Mucosa of rectum (tissue), 2 donors: ENCODE data around the gene BCL7A.
A peak's percentile ranks its signal among the peaks of the same experiment; 100 is the strongest.

Experiments
- H3K27ac ChIP-seq, 2 donors: one replicate each; pipeline ENCODE4 v1.7.0; 2013; ENCODE audit warnings: inconsistent platforms in 2 of 2, low read depth in 2 of 2, low read length in 2 of 2
- H3K27me3 ChIP-seq, 2 donors: one replicate each; pipeline ENCODE4 v1.7.0; 2013; ENCODE audit warnings: low read length in 2 of 2; ENCODE audit not compliant: control insufficient read depth in 2 of 2, insufficient read depth in 2 of 2
- H3K36me3 ChIP-seq, 2 donors: one replicate each; pipeline ENCODE4 v1.7.0; 2013; ENCODE audit warnings: low read length in 2 of 2; ENCODE audit not compliant: control insufficient read depth in 2 of 2, insufficient read depth in 2 of 2
- H3K4me1 ChIP-seq, 2 donors: one replicate each; pipeline ENCODE4 v1.7.0; 2013; ENCODE audit warnings: low read length in 2 of 2, mild to moderate bottlenecking in 1 of 2; ENCODE audit not compliant: control insufficient read depth in 2 of 2, insufficient read depth in 2 of 2
- H3K4me3 ChIP-seq, 2 donors: one replicate each; pipeline ENCODE4 v1.7.0; 2013; ENCODE audit warnings: low read length in 2 of 2
- H3K9ac ChIP-seq, 2 donors: one replicate each; pipeline ENCODE4 v1.7.0; 2013; ENCODE audit warnings: low read length in 2 of 2, low read depth in 1 of 2, mild to moderate bottlenecking in 1 of 2
- H3K9me3 ChIP-seq, 2 donors: one replicate each; pipeline ENCODE4 v1.7.0; 2013; ENCODE audit warnings: low read length in 2 of 2; ENCODE audit not compliant: control insufficient read depth in 2 of 2
- donor health status: healthy.
- donor health status: Normal muscosa, but diverticular disease.

BCL7A gene

DNA sequence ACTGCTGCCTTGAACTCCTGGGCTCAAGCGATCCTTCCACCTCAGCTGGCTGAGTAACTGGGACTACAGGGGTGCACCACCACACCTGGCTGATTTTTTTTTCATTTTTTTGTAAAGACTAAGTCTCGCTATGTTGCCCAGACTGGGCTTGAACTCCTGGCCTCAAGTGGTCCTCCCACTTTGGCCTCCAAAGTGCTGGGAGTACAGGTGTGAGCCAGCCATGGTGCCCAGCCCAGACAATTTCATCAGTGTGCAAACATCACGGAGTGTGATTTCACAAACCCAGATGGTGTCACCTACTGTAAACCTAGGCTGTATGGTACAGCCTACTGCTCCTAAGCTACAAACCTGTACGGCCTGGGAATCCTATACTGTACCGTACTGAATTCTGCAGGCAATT lies 6.9 kb upstream of the BCL7A start:
- H3K4me1 ChIP-seq = no peaks in the 10 kb centered on the region
- H3K9me3 ChIP-seq = no peaks in the 10 kb centered on the region
- H3K27me3 ChIP-seq = no peaks in the 10 kb centered on the region
- H3K9ac ChIP-seq = no peak overlapping the region
- H3K27ac ChIP-seq = no peak overlapping the region
- no peak overlapping the region for H3K4me3 ChIP-seq
- H3K36me3 ChIP-seq = no peaks in the 10 kb centered on the region

DNA sequence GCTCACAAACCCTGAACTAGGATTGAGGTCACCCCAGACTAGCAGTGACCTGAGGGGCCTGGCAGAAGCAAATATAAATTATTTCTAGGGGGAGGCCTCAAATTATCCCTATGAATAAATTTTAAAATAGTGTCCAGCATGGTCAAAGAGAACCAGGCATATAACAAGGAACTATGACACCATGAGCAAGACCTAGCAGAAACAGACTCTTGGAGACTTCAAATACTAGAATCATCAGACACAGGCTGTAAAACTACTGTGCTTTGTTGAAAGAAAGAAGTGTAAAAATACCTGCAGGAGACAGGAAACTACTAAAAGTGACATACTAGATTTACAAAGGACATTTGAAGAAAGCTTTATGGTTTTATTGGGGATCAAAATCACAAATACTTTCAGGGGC lies 3.2 kb upstream of the BCL7A start:
- Histone ChIP-seq H3K4me3 (no peak overlapping the region), H3K9me3 (no peaks in the 10 kb centered on the region), H3K27me3 (no peaks in the 10 kb centered on the region), H3K9ac (no peak overlapping the region), H3K4me1 (peaks cover 8 to 10% of the 10 kb centered on the region in 2 donors), H3K36me3 (no peaks in the 10 kb centered on the region), H3K27ac (no peak overlapping the region)

DNA sequence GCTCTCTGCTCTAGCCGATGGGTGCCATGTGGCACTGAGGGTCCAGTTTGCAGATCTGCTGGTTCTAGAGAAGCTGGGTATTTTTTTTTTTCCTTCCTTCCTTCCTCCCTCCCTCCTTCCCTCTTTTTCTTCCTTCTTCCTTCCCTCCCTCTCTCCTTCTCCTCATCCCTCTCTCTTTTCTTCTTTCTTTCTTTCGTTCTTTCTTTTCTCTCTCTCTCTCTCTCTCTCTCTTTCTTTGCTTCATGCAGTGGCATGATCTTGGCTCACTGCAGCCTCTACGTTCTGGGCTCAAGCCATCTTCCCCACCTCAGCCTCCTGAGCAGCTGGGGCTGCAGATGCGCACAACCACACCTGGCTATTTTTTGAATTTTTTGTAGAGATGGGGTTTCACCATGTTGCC lies 2.7 kb upstream of the BCL7A start:
- H3K27ac ChIP-seq = no peak overlapping the region
- H3K27me3 ChIP-seq = no peaks in the 10 kb centered on the region
- H3K4me1 ChIP-seq = peaks cover 8 to 13% of the 10 kb centered on the region in 2 donors
- H3K9ac ChIP-seq = no peak overlapping the region
- no peak overlapping the region for H3K4me3 ChIP-seq
- no peaks in the 10 kb centered on the region for H3K9me3 ChIP-seq
- H3K36me3 ChIP-seq = no peaks in the 10 kb centered on the region

DNA sequence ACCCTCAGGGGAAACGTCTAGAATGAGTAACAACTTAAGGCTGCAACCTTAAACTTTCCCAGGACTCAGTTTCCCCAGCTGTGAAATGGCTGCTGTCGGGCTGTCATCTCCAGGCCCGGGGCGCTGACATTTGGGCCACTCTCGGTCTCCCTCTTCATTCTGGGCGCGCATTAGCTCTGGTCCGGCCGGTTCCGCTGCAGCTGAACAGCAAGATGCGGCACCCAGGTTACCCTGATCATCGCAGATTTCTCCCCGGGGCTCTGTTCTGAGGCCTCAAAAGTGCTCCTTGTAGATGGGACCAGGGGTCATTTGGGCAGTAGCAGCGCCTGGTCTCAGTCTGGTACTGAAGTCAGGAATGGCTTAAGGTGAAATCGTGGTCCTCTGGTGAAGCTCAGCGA lies 890 bp upstream of the BCL7A start:
- Histone ChIP-seq H3K9ac (no peak overlapping the region), H3K4me1 (peaks cover 8 to 13% of the 10 kb centered on the region in 2 donors), H3K9me3 (no peaks in the 10 kb centered on the region), H3K27ac (no peak overlapping the region), H3K27me3 (no peaks in the 10 kb centered on the region), H3K4me3 (peak overlapping the region; percentile 65 to 69), H3K36me3 (no peaks in the 10 kb centered on the region)

DNA sequence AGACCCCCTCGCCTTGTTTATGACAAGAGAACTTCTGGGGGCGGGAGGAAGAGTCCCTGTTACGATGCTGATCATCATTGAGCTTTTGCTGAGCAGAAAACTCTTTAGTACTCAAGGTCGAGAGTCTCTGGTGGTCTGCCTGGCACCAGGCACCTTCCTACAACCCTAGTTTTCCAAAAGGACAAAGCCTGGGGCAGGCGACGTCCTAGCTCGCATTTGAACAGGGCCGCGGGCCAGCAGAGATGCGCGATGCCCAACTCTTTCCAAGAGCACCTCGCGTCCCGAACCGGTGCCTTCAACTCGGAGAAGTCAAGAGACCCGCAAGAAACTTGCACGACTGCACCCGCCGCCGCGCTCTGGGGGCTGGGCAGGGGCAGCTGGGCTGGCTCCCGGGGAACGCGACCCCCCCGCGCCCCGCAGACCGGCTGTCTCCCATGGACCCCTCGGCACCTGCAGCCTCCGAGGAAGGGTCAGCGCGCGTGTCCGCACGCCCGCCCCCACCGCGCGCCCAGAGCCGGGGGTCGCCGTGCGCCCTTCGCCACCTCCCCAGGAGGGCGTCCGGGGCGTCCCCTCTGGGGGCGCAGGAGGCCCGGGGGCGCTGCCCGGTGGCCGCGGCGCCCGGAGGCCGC lies 377 bp upstream of the BCL7A start:
- Histone ChIP-seq H3K4me1 (peaks cover 8 to 13% of the 10 kb centered on the region in 2 donors), H3K9ac (peak overlapping the region in 1 of 2 donors; percentile 48), H3K4me3 (peak overlapping the region; percentile 65 to 69), H3K27me3 (no peaks in the 10 kb centered on the region), H3K27ac (no peak overlapping the region), H3K9me3 (no peaks in the 10 kb centered on the region), H3K36me3 (no peaks in the 10 kb centered on the region)

DNA sequence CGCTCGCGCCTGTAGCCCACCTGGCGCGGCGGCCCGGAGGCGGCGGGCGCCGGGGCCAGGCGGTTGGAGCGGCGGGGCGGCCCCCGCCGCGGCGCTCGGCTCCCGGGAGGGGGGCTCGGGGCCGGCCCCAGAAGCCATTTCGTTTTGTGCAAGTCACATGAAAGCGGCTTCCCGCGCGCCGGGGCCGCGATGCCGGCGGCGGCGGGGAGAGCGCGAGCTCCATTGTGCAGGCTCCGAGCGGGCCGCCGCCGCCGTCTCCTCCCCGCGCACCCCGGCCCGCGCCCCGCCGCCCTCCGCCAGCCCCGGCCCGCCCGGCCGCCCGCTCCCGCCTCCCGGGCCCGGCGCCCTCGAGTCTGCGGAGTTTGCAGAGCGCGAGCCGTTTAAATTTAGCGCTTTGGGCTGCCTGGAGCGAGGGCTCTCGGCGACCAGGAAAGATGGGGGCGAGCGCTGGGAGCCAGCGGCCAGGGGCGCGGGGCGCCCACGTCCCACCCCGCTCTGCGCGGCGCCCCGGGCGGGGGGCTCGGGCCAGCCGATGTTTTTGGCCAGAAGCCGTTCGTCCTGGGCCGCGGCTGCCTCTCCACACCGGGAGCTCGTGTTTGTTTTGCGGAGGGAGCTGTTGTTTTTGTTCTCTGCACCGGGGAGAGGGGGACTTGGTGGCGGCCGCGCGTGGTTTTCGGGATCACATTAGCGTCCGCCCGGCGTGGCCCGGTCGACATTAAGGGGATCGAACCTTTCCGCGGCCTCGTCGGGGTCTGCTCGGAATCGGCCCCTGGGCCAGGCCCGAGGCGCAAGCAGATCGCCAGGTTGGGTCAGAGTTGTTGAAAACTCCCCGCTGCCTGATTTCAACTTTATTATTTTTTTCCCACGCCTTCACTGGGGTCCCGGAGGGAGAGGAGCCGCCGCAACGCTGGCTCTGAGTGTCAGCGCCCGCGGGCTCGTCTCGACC lies 982 bp downstream of the BCL7A start:
- Histone ChIP-seq H3K9me3 (no peaks in the 10 kb centered on the region), H3K27ac (peak overlapping the region; percentile 51 to 52), H3K9ac (peak overlapping the region; percentile 52 to 64), H3K4me3 (peak overlapping the region; percentile 63 to 72), H3K27me3 (no peaks in the 10 kb centered on the region), H3K36me3 (no peaks in the 10 kb centered on the region), H3K4me1 (peaks cover 8 to 13% of the 10 kb centered on the region in 2 donors)

DNA sequence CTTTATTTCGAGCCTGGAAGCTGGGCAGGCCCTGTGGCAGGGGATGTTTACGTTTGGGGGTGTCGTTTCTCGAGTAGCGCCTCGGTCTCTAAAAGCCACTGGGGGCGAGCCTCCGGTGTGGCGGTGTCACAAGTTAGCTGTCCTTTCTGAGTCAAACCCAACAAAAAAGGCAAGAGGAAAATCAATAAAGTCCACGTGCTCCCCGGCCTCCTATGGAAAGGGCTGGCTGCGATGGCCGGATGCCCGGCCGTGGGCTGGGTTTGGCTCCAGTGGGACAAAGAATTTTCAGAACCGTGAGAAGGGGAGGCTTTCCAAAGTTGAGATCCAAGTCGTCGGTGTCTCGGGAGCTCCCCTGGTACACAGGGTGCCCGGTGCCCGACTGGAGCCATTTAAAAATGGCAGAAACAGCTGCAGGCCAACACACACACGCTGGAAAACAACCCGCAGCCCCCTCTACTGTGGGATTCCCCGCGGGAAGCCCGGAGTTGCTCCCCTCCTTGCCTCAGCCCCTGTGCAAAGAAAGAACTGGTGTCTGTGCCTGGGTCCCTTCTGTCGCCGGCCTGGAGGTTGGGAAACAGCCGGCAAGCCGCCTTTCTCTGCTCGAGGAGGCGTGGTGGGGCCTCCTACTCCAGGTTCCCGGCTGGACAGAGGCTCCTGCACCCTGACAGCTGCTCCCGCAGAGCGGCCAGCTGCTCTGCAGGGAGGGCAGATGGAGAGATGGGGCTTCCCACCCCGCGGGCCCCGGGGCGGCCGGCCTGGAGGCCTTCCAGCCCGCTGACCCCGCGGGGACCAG lies 1.9 kb downstream of the BCL7A start:
- peak overlapping the region; percentile 52 to 64 for H3K9ac ChIP-seq
- H3K4me1 ChIP-seq = peaks cover 8 to 13% of the 10 kb centered on the region in 2 donors
- peak overlapping the region; percentile 63 to 72 for H3K4me3 ChIP-seq
- peak overlapping the region; percentile 51 to 54 for H3K27ac ChIP-seq
- H3K27me3 ChIP-seq = no peaks in the 10 kb centered on the region
- no peaks in the 10 kb centered on the region for H3K9me3 ChIP-seq
- no peaks in the 10 kb centered on the region for H3K36me3 ChIP-seq

DNA sequence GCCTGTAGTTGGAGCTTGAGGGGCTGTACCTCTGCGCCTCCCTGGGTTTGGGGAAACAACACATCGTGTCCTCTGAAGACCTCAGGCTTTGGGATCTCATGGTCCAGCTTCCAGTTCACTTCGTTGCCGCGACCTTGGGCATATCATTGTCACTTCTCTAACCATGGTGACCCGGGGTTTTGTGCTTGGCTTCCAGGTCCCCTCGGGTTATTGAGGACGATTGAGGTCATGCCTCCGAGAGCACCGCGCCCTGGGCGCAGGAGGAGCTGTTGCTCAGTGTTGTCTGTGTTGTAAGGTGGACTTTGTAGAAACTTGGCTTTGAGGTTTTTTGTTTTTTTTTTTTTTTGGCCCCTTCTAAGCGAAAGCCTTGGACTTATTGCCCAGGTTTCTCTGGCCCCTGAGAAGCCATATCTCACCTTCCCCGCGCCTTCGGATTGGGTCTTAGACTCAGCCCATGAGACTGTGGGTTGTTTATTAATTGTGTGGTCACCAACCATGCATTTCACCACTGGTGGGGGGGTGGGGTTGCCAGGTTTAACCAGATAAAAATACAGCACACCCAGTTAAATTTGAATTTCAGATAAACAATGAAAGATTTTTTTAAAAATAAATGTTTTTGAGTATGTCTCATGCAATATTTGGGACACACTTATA lies 2.6 kb downstream of the BCL7A start:
- no peaks in the 10 kb centered on the region for H3K9me3 ChIP-seq
- H3K4me3 ChIP-seq = peak overlapping the region; percentile 63 to 72
- no peaks in the 10 kb centered on the region for H3K27me3 ChIP-seq
- H3K36me3 ChIP-seq = no peaks in the 10 kb centered on the region
- peaks cover 8 to 13% of the 10 kb centered on the region in 2 donors for H3K4me1 ChIP-seq
- peak overlapping the region in 1 of 2 donors; percentile 16 for H3K27ac ChIP-seq
- H3K9ac ChIP-seq = no peak overlapping the region

DNA sequence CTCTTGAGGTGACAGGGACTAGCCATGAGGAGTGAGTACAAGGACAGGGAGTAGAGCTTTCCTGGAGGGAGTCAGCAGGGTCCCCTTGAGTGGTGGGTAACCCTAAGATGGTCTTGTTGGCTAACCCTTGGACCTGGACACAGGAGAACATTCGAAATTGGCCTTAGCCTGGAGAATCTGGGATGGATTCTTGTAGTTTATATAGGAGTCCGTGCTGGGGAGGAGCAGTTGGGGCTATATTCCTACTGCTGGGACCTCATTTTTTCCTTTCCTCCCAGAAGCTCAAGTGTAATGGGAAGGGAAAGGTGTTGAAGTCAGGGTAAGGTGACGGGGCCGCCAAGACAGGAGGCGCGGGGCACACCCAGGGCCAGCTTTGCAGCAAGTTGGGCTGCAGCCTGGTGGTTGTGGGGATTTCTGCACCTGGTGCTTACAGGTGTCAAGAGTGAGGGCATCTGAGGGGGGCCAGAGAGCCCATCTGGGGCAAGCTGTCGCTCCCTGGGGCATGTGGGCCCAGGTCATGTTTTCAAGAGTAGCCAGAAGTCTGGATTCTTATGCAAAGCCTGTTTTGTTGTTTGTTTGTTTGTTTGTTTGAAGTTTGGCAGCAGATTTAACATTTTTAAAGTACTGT lies 5.1 kb downstream of the BCL7A start:
- Histone ChIP-seq H3K9me3 (no peaks in the 10 kb centered on the region), H3K27me3 (no peaks in the 10 kb centered on the region), H3K36me3 (no peaks in the 10 kb centered on the region), H3K4me3 (no peak overlapping the region), H3K27ac (no peak overlapping the region), H3K9ac (no peak overlapping the region), H3K4me1 (peaks cover 5 to 6% of the 10 kb centered on the region in 2 donors)
